ENCODE data around the gene PSME3IP1.

The PSME3IP1 gene

DNA sequence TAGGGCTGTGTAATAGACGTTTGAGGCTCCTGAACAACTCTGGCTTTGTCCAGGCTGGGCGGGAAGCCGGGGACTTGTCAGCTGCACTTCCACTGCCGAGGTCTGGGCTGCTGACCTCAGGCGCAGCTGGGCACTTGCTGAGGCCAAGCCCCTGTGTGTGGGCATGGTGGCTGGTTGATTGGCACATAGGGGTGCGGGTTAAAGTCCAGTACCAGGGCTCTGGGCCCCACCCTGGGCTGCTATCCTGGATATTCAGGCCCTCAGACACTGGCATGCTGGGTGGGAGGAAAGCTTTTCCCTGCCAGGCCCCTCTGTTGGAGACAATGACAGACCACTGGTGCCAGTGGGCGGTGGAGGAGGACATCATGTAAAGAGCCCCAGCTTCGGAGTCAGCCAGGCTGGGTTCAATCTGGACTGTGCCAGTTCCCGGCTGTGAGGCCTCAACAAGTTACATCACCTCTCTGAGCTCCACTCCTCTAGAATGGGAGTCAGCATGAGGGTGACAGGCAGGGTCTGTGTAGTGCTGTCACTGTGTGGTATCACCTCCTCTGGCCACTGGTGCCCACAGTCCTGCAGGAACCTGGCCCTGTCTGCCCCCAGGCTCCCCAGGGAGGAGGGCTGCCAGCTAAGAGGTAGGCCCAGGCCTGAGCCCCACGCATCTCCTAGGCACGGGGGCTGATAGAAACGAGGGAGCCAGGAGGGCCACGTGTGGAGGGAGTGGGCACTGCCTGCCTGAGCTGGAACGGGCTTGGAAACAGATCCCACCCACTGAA, 42.5 kb downstream of the PSME3IP1 start:
- ChIA-PET CTCF (interaction anchor here (0.6 to 0.7 kb wide), 2 partner anchors 47 to 51 kb away, joined by 3 read pairs; partner anchors contain the start of gene CPNE2), POLR2A (no interaction called here)
- TF ChIP-seq ZFHX2 (tag by site-specific recombination; conservative IDR thresholded peaks at IDR 0.05) = 0 out of 2 replicates have a peak, but pooled peaks have one; percentile 7
- TF ChIP-seq ZNF433 (tag by site-specific recombination; IDR thresholded peaks at IDR 0.05; ENCODE audit: low read depth) = no peak
- no peaks in the 10 kb centered on the region for H3K4me1 ChIP-seq (ENCODE audit: control insufficient read depth, insufficient read depth, low read length)
- H3K9me3 ChIP-seq (ENCODE audit: control insufficient read depth, insufficient read depth, low read depth, low read length) = no peaks in the 10 kb centered on the region
- H3K36me3 ChIP-seq (ENCODE audit: control insufficient read depth in 2 of 2, insufficient read depth in 1 of 2, low read length in 2 of 2) = no peaks in the 10 kb centered on the region
- H3K4me3 ChIP-seq (ENCODE audit: low read depth, low read length) = no peak overlapping the region
- no peak overlapping the region for H3K27ac ChIP-seq (ENCODE audit: extremely low read depth, low read depth, low read length)

DNA sequence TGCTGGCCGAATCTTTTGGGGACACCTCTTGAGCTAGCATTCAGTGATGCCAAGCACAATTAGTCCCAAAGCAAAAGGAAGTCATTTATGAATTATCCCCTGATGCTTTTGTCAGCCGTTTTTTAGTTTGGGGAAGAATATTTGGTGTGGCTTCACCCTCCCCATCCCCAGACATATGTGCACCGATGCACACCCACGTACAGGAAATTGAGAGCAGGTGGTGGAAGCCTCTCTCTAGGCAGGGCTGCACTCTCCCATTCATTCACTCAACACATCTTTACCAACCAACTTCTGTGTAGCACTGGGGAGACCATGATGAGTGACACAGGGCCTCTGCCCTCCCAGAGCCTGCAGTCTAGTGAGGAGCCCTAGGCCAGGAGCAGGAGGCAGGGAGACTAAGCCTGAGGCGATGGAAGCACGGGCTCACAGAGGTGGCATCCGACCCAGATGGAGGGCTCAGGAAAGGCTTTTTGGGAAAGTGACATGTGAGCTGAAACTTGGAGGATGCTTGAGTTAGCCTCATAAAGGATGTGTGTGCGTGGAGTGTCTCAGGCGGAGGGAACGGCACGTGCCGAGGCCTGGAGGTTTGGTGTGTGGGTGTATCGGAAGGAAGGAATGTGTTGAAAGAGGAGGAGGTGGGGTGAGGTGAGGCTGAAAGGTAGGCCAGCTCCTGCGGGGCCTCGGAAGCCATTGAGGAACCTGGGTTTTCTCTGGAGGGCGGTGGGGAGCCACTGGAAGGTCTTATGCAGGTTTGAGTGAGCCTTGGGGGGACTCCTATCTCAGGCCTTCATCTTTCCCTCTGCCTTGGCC, 43.8 kb downstream of the PSME3IP1 start:
- Histone ChIP-seq H3K4me1 (ENCODE audit: control insufficient read depth, insufficient read depth, low read length) (no peaks in the 10 kb centered on the region), H3K36me3 (ENCODE audit: control insufficient read depth in 2 of 2, insufficient read depth in 1 of 2, low read length in 2 of 2) (no peaks in the 10 kb centered on the region), H3K4me3 (ENCODE audit: low read depth, low read length) (no peak overlapping the region), H3K9me3 (ENCODE audit: control insufficient read depth, insufficient read depth, low read depth, low read length) (no peaks in the 10 kb centered on the region), H3K27ac (ENCODE audit: extremely low read depth, low read depth, low read length) (no peak overlapping the region)
- ChIA-PET CTCF (no interaction called here), POLR2A (no interaction called here)
- TF ChIP-seq YY2 (tag by site-specific recombination; IDR thresholded peaks at IDR 0.05) = no peak
- peak; percentile 80 for TF ChIP-seq EGR2 (tag by site-specific recombination; IDR thresholded peaks at IDR 0.05; ENCODE audit: low read depth)
- no peak for TF ChIP-seq ZNF362 (tag by site-specific recombination; IDR thresholded peaks at IDR 0.05)
- no peak for TF ChIP-seq ZNF560 (tag by site-specific recombination; IDR thresholded peaks at IDR 0.05; ENCODE audit: borderline replicate concordance)
- TF ChIP-seq ZNF658 (tag by site-specific recombination; IDR thresholded peaks at IDR 0.05) = no peak
- no peak for TF ChIP-seq OVOL3 (tag by site-specific recombination; IDR thresholded peaks at IDR 0.05)
- TF ChIP-seq PBX3 (CRISPR knock-in tag; IDR thresholded peaks at IDR 0.05) = no peak
- no peak for TF ChIP-seq ZNF548 (tag by site-specific recombination; IDR thresholded peaks at IDR 0.05)
- TF ChIP-seq ZFP41 (tag by site-specific recombination; IDR thresholded peaks at IDR 0.05; ENCODE audit: borderline replicate concordance) = no peak
- no peak for TF ChIP-seq ZNF629 (tag by site-specific recombination; IDR thresholded peaks at IDR 0.05)
- no peak for TF ChIP-seq ZNF404 (tag by site-specific recombination; IDR thresholded peaks at IDR 0.05)
- TF ChIP-seq ZFP69B (tag by site-specific recombination; IDR thresholded peaks at IDR 0.05) = no peak
- peak; percentile 41; the same call in 1 of the 2 replicates for TF ChIP-seq ZFHX2 (tag by site-specific recombination; conservative IDR thresholded peaks at IDR 0.05)

DNA sequence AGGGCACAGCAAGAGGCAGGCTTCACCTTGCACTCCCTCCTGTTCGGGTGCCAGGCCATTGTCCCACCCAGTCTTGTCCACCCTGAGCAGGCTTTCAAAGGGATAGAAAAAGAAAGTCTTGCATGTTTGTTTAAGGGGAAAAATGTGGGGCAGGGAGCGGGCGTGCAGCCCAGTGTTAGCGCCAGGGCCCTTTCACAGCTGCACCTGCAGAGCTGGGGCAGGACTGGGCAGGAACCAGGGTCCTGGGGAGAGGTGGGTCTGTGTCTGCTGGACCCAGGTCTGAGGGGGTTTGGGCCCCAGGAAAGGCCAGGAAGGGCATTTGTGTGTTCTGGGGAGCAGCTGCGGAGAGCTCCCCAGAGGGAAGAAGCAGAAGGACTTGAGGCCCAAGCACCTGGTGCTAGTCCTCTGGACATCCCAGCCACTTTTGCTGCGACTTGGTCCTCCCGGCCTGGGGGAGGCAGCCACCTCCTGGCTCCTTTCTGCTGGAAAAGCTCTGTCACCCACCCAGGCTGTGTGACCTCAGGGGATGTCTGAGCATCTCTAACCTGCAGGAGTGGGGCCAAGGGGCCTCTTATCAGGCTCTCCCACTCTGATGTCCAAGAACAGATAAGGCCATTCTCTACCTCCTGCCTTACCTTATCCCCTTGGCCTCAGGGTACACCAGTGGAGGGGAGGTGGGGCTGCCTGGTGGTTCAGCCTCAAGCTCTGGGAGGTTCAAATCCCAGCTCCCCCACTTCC, 44.7 kb downstream of the PSME3IP1 start:
- TF ChIP-seq ZFHX2 (tag by site-specific recombination; conservative IDR thresholded peaks at IDR 0.05) = no peak
- no peak for TF ChIP-seq ZBTB48 (tag by site-specific recombination; IDR thresholded peaks at IDR 0.05)
- TF ChIP-seq ZBTB20 (tag by site-specific recombination; IDR thresholded peaks at IDR 0.05) = no peak
- no peak for TF ChIP-seq HOXA7 (CRISPR knock-in tag; IDR thresholded peaks at IDR 0.05; ENCODE audit: borderline replicate concordance)
- no peak for TF ChIP-seq ZNF155 (tag by site-specific recombination; IDR thresholded peaks at IDR 0.05)
- TF ChIP-seq ZNF18 (tag by site-specific recombination; IDR thresholded peaks at IDR 0.05) = no peak
- no peak for TF ChIP-seq ZNF433 (tag by site-specific recombination; IDR thresholded peaks at IDR 0.05; ENCODE audit: low read depth)
- TF ChIP-seq ZNF701 (tag by site-specific recombination; IDR thresholded peaks at IDR 0.05) = no peak
- Histone ChIP-seq H3K27ac (ENCODE audit: extremely low read depth, low read depth, low read length) (no peak overlapping the region), H3K36me3 (ENCODE audit: control insufficient read depth in 2 of 2, insufficient read depth in 1 of 2, low read length in 2 of 2) (no peaks in the 10 kb centered on the region), H3K4me3 (ENCODE audit: low read depth, low read length) (no peak overlapping the region), H3K4me1 (ENCODE audit: control insufficient read depth, insufficient read depth, low read length) (no peaks in the 10 kb centered on the region), H3K9me3 (ENCODE audit: control insufficient read depth, insufficient read depth, low read depth, low read length) (no peaks in the 10 kb centered on the region)
- ChIA-PET POLR2A (no interaction called here), CTCF (interaction anchor here (0.6 kb wide), 1 partner anchor 49 kb away, joined by 3 read pairs; the partner anchor contains the start of gene CPNE2)

Data from HEK293 (cell line).